Panc1 (cell line): ENCODE data around the gene PIEZO1.

Source experiments
- POLR2AphosphoS5 ChIP-seq: IDR thresholded peaks from 2 replicates; pipeline ENCODE4 v1.6.1; 2012; ENCODE audit warnings: mild to moderate bottlenecking, low read depth, low read length, moderate library complexity
- TF ChIP-seq, protein P1 (sequence below), 2 experiments: IDR thresholded peaks; 2 replicates each; pipeline ENCODE4 v1.6.1; 2011 to 2012; ENCODE audit warnings: low read depth in 2 of 2, control low read depth in 1 of 2, low read length in 1 of 2, mild to moderate bottlenecking in 1 of 2, moderate library complexity in 1 of 2; ENCODE audit not compliant: insufficient read depth in 1 of 2
- TF ChIP-seq, protein P2 (sequence below): fragments of 450-650 bp; IDR thresholded peaks from 2 replicates; pipeline ENCODE4 v1.5.1; 2017; ENCODE audit warnings: mild to moderate bottlenecking

DNA sequence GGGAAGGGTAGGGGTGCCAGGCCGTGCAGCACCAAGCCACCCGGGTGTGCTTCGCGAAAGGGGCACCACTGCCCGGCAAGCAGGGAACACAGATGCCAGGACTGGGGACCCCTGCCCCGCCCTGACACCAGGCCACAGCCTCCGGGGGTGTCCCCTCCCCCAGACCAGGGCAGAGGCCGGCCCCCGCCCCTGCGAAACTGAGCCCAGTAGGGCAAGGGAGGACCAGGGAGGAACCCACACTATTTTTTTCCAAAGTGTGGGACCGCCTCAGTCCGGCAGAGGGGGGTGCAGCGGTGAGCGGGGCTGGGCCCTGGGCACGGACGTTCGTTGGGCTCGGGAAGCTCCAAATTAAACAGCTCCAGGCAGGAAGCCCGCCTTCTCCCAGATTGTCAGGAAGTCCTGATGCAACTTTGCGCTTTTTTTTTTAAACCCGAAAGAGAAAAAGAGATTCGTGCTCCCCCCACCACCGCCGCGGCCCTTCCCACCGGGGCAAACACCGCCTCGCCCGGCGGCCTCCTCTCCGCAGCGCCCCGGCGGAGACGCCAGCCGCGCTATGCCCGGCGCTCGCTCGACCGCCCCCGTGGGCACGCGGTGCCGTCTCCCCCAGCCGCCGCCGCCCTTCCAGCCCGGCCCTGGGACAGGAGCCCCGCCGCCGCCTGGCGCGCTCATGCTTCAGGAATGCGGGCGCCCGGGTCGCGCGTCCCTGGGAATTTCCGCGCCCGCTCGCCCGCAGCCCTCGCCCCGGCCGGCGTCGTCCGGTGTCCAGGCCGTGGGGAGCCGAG, 755 bp downstream of the PIEZO1 start:
- TF ChIP-seq, protein P1, sequence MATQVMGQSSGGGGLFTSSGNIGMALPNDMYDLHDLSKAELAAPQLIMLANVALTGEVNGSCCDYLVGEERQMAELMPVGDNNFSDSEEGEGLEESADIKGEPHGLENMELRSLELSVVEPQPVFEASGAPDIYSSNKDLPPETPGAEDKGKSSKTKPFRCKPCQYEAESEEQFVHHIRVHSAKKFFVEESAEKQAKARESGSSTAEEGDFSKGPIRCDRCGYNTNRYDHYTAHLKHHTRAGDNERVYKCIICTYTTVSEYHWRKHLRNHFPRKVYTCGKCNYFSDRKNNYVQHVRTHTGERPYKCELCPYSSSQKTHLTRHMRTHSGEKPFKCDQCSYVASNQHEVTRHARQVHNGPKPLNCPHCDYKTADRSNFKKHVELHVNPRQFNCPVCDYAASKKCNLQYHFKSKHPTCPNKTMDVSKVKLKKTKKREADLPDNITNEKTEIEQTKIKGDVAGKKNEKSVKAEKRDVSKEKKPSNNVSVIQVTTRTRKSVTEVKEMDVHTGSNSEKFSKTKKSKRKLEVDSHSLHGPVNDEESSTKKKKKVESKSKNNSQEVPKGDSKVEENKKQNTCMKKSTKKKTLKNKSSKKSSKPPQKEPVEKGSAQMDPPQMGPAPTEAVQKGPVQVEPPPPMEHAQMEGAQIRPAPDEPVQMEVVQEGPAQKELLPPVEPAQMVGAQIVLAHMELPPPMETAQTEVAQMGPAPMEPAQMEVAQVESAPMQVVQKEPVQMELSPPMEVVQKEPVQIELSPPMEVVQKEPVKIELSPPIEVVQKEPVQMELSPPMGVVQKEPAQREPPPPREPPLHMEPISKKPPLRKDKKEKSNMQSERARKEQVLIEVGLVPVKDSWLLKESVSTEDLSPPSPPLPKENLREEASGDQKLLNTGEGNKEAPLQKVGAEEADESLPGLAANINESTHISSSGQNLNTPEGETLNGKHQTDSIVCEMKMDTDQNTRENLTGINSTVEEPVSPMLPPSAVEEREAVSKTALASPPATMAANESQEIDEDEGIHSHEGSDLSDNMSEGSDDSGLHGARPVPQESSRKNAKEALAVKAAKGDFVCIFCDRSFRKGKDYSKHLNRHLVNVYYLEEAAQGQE (IDR thresholded peaks at IDR 0.05; ENCODE audit: insufficient read depth in 1 of 2, low read depth in 2 of 2, low read length in 1 of 2), result no peak
- TF ChIP-seq, protein P2, sequence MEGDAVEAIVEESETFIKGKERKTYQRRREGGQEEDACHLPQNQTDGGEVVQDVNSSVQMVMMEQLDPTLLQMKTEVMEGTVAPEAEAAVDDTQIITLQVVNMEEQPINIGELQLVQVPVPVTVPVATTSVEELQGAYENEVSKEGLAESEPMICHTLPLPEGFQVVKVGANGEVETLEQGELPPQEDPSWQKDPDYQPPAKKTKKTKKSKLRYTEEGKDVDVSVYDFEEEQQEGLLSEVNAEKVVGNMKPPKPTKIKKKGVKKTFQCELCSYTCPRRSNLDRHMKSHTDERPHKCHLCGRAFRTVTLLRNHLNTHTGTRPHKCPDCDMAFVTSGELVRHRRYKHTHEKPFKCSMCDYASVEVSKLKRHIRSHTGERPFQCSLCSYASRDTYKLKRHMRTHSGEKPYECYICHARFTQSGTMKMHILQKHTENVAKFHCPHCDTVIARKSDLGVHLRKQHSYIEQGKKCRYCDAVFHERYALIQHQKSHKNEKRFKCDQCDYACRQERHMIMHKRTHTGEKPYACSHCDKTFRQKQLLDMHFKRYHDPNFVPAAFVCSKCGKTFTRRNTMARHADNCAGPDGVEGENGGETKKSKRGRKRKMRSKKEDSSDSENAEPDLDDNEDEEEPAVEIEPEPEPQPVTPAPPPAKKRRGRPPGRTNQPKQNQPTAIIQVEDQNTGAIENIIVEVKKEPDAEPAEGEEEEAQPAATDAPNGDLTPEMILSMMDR, result no peak; the same call in 1 of the 2 replicates
- no peak for TF ChIP-seq POLR2AphosphoS5
